ENCODE data around the gene RAB6B. TPM values are rescaled to one million over a fixed set of nuclear protein-coding genes. Genes with fewer than 3 reads are reported as not detected.

RAB6B gene
- total RNA-seq, 2 donors from 2014 or later = 3.3 to 8.3 TPM

DNA sequence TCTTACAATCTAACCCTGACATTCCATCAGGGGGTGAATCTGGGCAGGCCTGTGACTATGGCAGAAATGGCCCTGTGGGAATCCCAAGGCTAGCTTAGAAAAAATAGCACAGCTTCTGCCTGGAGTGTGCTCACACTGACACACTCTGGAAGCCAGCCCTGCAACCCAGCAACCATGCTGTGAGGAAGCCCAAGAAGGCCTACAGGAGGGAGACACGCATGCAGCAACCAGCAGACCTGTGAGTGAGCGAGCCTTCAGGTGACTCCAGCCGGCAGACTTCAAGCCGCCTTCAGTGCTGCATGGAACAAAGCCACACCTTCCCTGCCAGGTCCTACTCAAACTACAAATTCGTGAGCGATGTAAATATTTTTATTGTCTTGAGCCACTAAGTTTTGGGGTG lies 26.1 kb downstream of the RAB6B start:
- ATAC-seq (no peak), DNase-seq (no peak)
- intact Hi-C loops (cut with DNase I, micrococcal nuclease) = no loop called here

DNA sequence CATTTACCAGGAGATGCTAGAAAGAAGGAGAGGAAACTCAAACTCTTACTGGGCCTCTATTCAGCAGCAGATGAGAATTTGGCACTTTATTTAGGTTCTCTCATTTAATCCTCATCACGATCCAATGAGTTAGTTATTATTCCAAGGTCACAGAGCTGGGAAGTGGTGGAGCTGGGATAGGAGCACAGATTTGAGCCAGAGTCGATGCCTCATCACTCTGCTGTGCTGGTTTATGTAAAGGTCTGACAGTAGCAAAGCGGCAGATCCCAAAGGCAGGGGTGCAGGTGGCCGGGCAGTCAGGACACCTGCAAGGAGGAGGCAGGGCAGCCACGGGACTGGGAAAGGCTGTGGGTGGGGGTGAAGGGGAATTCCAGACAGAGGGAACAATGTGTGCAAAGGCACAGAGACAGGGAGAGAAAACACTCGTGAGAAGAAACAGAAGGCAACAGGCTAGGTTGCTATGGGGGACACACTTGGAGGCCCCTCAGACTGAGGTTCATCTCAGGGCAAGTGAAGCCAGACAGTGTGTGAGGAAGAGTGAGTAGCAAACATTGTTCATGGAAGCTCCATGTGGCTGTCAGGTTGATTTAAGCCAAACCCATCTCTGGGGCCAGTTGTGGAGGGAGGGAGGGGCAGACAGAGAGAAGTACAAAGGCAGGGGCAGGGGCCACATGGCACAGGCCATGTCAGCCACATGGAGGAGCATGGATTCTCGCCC lies 26.8 kb downstream of the RAB6B start:
- DNase-seq (no peak), ATAC-seq (no peak)

DNA sequence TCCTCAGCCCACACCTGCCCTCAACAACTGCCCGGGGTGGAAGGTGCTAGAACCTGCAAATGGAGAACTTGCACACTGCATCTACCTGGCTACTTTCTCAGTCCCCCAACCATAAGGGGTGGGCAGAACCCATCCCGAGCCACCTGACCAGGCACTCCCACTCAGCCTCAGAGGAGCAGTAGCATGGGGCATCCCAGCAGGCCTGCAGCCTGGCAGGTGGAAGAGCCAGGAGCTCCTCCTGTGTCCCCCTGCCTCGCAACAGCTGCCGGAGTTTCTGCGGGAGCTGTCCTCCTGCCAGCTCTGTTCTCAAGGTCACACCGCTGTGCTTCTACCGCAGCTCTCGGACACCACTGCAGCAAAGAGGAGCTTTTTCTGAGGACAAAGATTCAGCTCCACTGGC lies 27.5 kb downstream of the RAB6B start:
- intact Hi-C loops (cut with DNase I, micrococcal nuclease) = no loop called here
- DNase-seq (no peak), ATAC-seq (no peak)

More for the DNA sequence above, 26.8 kb downstream of the RAB6B start:
- intact Hi-C loops (cut with DNase I, micrococcal nuclease) = no loop called here

DNA sequence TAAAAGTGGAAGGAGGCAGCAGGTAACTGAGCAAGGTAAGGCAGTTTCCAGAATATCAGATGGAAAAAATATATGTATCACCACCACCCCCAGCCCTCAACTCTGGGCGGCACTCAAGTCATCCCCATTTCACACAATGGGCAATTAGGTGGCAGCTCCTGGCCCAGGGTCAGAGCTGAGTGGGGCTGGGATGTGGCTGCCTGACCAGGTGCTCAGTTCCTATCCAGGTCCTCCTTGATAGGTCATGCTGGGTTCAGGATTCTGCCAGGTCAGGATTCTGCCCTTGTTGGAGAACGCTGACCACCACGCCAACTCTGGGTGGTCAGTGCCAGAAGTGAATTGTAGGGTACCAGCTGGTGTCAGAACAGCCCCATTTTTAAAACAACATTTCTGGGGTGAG lies 29.5 kb downstream of the RAB6B start:
- no peak for DNase-seq
- intact Hi-C loops (cut with DNase I, micrococcal nuclease) = no loop called here
- ATAC-seq = no peak

DNA sequence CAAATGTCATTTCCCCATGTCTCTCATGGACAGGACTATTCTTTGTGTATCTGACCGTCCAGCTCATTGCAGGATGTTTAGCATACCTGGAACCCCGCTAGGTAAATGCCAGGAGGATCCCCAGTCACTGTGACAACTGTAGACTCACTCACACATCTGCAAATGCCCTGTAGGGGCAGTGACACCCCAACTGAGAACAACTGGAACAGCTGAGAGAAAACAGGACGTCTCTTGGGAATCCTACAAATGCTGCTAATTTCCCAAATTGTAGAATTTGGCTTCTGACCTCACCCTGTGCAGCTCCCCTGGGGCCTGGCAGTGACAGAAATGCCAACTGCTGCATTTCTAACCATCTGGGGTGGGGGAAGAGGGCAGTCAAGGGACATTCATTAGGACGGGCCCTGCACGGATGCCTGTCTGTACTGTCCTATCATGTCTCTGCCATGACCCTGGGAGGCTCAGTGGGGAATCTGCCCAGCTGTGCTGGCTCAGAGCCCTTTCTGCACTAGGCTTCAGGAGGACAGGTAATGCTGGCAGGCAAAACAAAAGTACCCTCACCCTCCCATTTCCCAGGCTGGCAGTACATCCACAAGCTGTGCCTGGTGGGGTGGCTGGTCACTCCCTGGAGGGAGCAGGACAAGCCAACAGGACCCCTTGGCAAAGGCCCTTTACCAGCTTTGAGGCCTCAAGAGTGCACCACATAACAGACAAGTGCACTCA lies 30.4 kb downstream of the RAB6B start:
- no peak for ATAC-seq
- intact Hi-C loops (cut with DNase I, micrococcal nuclease) = no loop called here
- no peak for DNase-seq

DNA sequence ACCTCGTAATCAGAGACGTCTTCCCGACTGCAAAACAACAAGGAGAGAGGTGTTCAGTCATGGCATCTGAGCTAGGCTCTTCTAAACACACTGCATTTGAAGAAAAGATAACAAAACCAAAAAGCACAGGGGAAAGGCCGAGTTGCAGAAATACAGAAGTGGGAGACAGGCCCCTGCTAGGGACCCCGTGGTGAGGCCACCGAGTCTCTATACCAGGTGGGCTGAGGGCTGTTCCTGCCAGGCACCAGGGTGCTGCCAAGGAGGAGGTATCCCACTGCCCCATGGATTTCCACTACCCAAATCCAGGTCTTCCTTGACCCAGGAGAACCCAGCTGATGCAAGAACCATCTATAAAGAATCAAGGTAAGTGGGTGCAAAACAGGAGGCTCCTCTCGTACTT lies 31.1 kb downstream of the RAB6B start:
- intact Hi-C loops (cut with DNase I, micrococcal nuclease) = no loop called here
- no peak for DNase-seq
- ATAC-seq = no peak

DNA sequence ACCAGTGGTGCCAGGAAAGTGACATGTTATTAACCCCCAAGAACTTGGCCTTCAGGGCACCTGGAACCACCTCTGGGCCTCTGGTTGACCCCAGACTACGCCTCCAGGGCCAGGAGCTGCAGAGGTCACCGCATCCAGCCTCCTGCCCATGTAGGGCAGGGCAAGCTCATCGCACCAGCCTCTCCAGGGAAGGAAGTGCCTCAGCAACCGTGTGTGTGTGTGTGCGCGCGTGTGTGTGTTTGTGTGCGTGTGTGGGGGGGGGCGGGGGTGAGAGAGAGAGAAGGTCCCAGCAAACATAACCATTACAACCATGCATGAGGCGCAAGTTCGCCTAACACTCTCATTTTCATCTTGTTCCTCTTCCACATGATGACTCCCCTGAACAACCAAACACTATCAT lies 31.8 kb downstream of the RAB6B start:
- ATAC-seq (no peak), DNase-seq (no peak)
- intact Hi-C loops (cut with DNase I, micrococcal nuclease) = no loop called here

DNA sequence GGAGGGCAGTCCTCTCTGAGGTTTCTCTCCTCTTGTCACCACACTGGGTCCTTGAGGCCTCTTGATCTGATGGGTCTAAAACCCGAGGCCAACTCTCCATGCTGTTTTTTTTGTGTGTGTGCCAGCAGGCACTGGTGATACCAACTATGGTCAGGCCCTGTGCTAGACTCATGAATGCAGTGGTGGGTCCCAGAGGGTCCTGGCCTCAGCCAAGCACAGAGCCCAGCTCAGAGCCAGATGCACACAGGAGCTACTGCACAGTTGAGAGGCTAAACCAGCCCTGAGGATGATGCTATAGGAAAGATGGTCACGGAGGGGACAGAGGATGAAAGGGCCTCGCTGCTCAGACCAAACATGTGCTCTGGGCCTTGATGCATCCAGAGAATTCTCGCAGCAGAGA lies 33.5 kb downstream of the RAB6B start:
- intact Hi-C loops (cut with DNase I, micrococcal nuclease) = no loop called here
- no peak for DNase-seq
- no peak for ATAC-seq

DNA sequence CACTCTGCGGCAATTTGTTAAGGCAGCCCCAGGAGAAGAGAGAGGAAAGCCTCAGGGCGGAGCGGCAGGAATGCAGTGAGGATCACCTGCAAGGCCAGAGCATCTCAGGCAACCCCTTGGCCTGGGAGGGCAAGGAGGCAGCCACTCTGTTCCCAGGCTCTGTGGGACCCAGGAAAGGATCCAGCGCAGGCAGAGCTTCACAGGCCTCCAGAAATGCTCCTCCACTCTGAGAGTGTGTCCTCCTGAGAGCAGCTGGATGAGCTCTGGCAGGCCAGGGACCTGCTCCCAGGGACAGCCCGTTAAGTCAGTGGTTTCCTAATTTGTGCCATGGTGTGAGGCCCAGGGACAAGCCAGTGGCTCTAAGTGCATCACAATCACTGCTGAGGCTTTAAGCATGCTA lies 35.2 kb downstream of the RAB6B start:
- no peak for DNase-seq
- intact Hi-C loops (cut with DNase I, micrococcal nuclease) = no loop called here

DNA sequence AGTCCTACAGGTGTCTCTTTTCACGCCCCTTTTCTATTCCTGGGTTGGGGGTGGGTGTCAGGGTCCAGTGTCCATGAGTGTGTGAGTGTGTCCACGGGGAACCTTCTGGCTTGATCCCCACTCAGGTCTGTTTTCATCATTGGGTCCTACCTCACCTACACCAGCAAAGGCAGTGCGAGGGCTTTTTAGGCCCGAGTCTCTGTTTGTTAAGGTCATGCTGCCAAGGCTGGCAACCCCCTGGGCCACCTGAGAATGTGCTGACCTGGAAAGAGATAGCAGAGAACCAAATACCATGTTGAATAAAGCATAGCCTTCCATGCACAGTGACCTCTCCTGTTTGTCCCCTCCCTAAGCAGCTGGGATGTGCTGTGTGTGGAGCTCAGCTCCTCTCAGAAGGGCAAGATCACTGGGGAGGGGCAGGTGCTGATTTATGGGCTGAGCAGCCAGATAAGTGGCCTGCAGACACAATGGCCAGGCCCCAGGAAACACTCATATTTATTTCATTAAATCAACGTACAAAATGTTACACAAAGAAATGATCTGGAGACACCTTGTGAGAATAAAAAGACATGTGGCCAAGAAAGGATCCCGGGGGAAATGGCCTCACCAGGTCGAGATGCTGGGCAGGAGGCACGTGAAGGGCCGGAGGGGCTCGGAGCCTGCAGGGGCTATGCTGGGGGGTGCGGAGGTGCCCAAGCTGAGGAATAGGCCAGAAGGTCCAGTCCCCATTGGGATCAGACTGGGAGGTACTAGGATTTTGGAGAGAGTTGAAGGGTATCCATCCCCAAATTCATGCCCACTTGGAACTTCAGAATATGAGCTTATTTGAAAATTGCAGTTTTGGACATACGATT lies 36.1 kb downstream of the RAB6B start:
- intact Hi-C loops (cut with DNase I, micrococcal nuclease) = no loop called here
- DNase-seq (no peak), ATAC-seq (no peak)

More for the DNA sequence above, 35.2 kb downstream of the RAB6B start:
- no peak for ATAC-seq

DNA sequence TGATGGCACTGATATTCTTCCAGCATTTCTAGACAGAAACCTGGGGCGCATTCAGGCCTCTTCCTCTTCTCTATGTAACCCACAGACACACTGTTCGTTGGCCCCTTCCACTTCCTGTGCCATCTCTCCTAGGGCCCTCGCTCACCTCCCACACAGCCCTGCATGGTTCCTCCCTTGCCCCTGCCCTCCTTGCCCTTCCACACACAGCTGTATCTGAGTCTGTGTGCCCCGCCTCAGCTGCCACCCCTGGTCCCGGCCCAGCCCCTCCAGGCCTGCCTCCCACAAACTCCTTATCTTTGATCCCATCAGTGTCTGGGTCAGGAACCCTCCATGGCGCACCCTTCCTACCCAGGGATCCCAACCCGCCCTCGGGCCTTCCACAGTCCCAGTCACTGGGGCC lies 37.9 kb downstream of the RAB6B start:
- ATAC-seq (no peak), DNase-seq (no peak)
- intact Hi-C loops (cut with DNase I, micrococcal nuclease) = no loop called here

DNA sequence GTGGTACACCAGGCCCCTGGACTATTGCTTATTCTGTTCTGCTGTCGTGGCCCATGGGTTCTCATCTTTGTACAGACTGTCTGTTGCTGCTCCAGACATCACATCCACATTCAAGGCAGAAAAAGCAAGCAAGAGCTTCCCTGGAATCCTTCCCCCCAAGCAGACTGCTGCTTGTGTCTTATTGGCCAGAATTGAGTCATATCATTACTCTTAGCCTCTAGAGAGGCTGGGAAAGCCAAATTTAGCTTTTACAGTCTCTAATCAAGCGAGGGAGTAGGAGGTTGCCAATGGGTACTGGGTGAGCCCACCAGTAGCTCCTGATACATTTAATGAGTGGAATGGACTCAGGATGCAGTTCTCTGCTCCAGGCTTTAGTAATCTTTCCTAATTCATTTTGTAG lies 39.4 kb downstream of the RAB6B start:
- no peak for ATAC-seq
- intact Hi-C loops (cut with DNase I, micrococcal nuclease) = no loop called here
- DNase-seq = no peak

DNA sequence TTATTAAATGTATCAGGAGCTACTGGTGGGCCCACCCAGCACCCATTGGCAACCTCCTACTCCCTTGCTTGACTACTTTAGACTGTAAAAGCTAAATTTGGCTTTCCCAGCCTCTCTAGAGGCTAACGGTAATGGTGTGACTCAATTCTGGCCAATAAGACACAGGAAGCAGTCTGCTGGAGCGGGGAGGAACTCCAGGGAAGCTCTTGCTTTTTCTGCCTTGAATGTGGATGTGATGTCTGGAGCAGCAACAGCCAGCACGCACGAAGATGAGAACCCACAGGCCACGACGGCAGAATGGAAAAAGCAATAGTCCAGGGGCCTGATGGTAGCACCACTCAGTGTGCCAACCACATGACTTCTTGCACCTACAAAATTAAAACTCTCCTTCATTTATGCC lies 39.9 kb downstream of the RAB6B start:
- intact Hi-C loops (cut with DNase I, micrococcal nuclease) = no loop called here
- DNase-seq (no peak), ATAC-seq (no peak)

DNA sequence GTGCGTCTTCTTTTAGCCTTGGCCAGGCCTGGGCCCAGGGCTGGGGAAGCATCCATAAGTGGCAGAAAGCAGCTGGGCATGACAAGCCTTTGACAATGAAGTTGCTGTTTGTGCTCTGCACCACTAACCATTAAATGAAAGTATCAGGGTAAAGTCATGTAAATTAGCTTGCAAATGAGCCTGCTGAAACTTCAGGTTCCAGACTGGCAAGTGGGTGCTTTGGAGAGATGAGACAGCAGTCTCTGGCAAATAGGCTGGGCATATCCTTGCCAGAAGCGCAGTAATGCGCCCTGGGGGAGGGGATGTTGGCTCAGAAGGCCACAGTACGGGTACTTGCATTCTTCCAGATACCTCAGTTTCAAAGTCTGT lies 40.7 kb downstream of the RAB6B start:
- no peak for ATAC-seq
- no peak for DNase-seq
- intact Hi-C loops (cut with DNase I, micrococcal nuclease) = no loop called here

DNA sequence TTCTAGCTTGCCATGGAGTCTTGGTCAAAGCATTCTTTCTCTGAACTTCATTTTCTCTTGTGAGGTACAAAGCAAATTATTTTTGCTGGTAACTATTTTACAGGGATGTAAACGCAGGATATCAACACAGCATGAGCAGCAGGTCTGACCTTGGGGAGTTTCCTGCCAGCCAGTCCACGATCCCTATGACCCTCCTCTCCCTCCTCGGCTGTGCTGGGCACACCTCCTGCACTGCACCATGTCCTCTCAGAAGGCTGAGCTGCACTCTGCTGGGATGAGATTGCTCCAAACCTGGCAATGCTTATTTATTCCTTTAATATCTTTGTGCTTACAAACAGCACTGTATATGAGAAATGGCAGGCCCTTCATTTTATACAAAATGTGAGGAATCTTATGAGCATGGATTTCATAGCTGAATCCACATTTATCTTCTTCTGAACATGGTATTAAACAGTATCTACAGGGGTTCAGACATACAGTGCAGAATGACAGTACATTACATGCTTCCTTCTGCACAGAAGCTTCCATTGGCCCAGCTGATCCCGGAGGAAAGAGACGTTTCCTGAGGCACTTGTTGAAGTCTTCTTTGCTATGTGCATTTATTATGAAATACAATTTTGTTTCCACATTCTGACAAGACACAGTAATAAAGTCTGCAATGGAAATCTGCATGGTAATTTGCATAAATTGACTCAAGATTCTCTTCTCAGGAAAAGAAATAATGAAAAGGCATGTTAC lies 41.2 kb downstream of the RAB6B start:
- DNase-seq (no peak), ATAC-seq (no peak)

DNA sequence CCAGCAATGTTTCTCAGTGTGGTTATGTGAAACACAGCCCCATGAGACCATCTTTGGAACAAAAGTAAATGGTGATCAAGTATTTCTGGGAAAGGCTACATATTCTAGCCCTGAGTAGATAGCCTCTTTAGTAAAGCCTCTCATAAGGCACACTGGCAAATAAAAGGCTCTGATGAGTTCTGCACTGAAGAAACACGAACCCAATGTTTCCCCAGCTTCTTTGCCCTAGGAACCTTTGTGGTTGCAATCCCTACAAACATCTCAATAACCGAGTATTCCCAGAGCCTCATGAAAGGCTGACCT lies 41.8 kb downstream of the RAB6B start:
- no peak for DNase-seq
- intact Hi-C loops (cut with DNase I, micrococcal nuclease) = no loop called here
- no peak for ATAC-seq

More for the DNA sequence above, 41.2 kb downstream of the RAB6B start:
- intact Hi-C loops (cut with DNase I, micrococcal nuclease) = no loop called here

DNA sequence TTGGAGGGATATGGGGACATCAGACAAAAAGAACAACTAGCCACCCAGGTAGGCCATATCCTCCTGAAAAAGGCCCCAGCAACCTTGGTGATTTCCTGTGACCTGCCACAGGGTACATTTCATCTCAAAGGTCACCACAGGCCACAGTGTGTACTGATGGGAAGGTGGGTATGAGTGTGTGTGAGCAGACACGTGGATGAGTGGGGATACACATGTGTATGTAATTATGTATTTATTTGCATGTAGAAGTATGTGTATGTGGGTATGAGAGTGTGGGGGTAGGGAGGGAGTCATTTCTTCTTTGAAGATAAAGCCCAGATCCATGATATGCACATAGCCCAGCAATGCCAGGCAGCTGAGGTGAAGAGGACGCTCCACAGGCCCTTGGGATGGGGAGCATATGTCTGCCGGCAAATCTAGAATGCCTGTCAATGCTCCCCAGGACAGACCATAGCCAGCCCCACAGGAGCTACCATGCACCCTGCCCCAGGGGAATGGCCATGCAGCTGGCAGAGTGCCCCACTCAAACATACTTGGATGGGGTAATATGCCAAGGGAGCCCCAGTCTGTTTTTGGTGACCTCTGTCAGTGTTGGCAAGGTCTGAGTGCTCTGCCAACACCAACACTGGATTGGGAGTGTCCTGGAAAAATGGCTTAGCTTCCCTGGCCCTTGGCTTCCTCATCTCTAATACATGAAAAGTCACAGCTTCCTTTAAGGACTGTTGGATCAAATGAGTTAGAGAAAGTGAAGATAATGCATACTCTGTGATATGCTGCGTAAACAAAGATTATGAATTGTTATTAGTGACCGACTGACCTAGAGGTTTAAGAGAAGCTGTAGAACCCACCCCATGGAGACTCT lies 42.4 kb downstream of the RAB6B start:
- ATAC-seq = no peak
- intact Hi-C loops (cut with DNase I, micrococcal nuclease) = no loop called here
- no peak for DNase-seq

DNA sequence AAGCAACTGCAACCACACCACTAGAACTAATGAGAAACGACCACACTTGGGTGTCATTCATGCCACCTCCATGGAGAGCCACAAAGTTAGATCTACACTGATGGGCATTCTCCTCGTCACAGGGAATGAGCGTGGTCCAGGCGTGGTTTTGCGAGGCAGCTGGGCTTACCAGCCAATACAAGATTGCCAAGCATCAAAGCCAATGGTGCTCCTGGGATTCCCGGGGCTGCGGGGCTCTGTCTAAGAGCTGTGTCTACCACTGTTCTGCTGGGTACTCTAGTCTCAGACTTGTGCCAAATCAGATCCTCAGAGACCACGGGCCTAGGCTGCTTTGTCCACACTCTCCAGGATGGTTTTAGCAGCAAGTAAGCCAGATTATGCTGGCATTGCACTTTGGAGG lies 43.8 kb downstream of the RAB6B start:
- no peak for DNase-seq
- intact Hi-C loops (cut with DNase I, micrococcal nuclease) = no loop called here
- ATAC-seq = no peak
